ENCODE results near the gene SLC17A9.

The SLC17A9 gene

GRCh38 chr20:62938105-62938888, 14.2 kb upstream of the SLC17A9 start, which contains the start of gene GID8:
GID8 (plus strand) TSS chr20:62938147; CDS start chr20:62941503, 3,356 bp downstream.
- peak; percentile 8 for DNase-seq

- no peak for DNase-seq
Measured at GRCh38 chr20:62940875-62941274, 11.6 kb upstream of the SLC17A9 start.

- DNase-seq, result no peak
Measured at GRCh38 chr20:62941792-62942191, 10.7 kb upstream of the SLC17A9 start.

- DNase-seq, result no peak
Measured at GRCh38 chr20:62942456-62942855, 10.1 kb upstream of the SLC17A9 start.

GRCh38 chr20:62943396-62943795, 9.1 kb upstream of the SLC17A9 start:
- no peak for DNase-seq

GRCh38 chr20:62944184-62944583, 8.3 kb upstream of the SLC17A9 start:
- DNase-seq, result no peak

GRCh38 chr20:62944746-62945145, 7.8 kb upstream of the SLC17A9 start:
- DNase-seq, result no peak

GRCh38 chr20:62945771-62946339, 6.7 kb upstream of the SLC17A9 start:
- DNase-seq, result no peak

GRCh38 chr20:62946918-62947317, 5.6 kb upstream of the SLC17A9 start:
- DNase-seq, result no peak

- DNase-seq, result no peak
Measured at GRCh38 chr20:62947532-62948300, 4.8 kb upstream of the SLC17A9 start.

GRCh38 chr20:62949153-62949821, 3.2 kb upstream of the SLC17A9 start:
- DNase-seq, result no peak

- DNase-seq, result no peak
Measured at GRCh38 chr20:62949962-62950361, 2.5 kb upstream of the SLC17A9 start.

GRCh38 chr20:62950741-62951140, 1.8 kb upstream of the SLC17A9 start:
- no peak for DNase-seq

GRCh38 chr20:62951143-62951895, 1.2 kb upstream of the SLC17A9 start:
- no peak for DNase-seq

- DNase-seq, result no peak
Measured at GRCh38 chr20:62951896-62952372, 575 bp upstream of the SLC17A9 start.

- no peak for DNase-seq
Measured at GRCh38 chr20:62952968-62953838, 694 bp downstream of the SLC17A9 start.

GRCh38 chr20:62953839-62954703, 1.6 kb downstream of the SLC17A9 start:
- peak; percentile 77 for DNase-seq

- no peak for DNase-seq
Measured at GRCh38 chr20:62955519-62956386, 3.2 kb downstream of the SLC17A9 start.

Data from NCI-H1092 treated with DMSO at 0.1 percent for 48 hours (cell line).